Ishikawa (cell line): Measurements from ENCODE around the gene SPON2.

Source experiments
- CEBPB ChIP-seq: IDR thresholded peaks from 2 replicates; pipeline ENCODE4 v1.6.1; 2012
- CREB1 ChIP-seq: IDR thresholded peaks from 2 replicates; pipeline ENCODE4 v1.6.1; 2012; ENCODE audit warnings: low read depth
- EGR1 ChIP-seq: IDR thresholded peaks from 2 replicates; pipeline ENCODE4 v1.6.1; 2012
- EP300 ChIP-seq: IDR thresholded peaks from 2 replicates; pipeline ENCODE4 v1.6.1; 2012; ENCODE audit warnings: borderline replicate concordance
- FOXM1 ChIP-seq: IDR thresholded peaks from 2 replicates; pipeline ENCODE4 v1.6.1; 2012; ENCODE audit warnings: low read depth, borderline replicate concordance
- NFIC ChIP-seq: IDR thresholded peaks from 2 replicates; pipeline ENCODE4 v1.6.1; 2012
- RAD21 ChIP-seq: IDR thresholded peaks from 2 replicates; pipeline ENCODE4 v1.6.1; 2012; ENCODE audit warnings: low read depth
- TAF1 ChIP-seq: IDR thresholded peaks from 2 replicates; pipeline ENCODE4 v1.6.1; 2012; ENCODE audit warnings: low read depth, mild to moderate bottlenecking
- TCF12 ChIP-seq: IDR thresholded peaks from 2 replicates; pipeline ENCODE4 v1.6.1; 2012; ENCODE audit warnings: low read depth
- TEAD4 ChIP-seq: IDR thresholded peaks from 2 replicates; pipeline ENCODE4 v1.6.1; 2012
- YY1 ChIP-seq: IDR thresholded peaks from 2 replicates; pipeline ENCODE4 v1.6.1; 2012; ENCODE audit warnings: low read depth
- ZBTB7A ChIP-seq: IDR thresholded peaks from 2 replicates; pipeline ENCODE4 v1.6.1; 2012; ENCODE audit warnings: low read depth
- TF ChIP-seq, protein P1 (sequence below): IDR thresholded peaks from 2 replicates; pipeline ENCODE4 v1.6.1; 2012
- TF ChIP-seq, protein P2 (sequence below): IDR thresholded peaks from 2 replicates; pipeline ENCODE4 v1.6.1; 2012
- TF ChIP-seq, protein P3 (sequence below): IDR thresholded peaks from 2 replicates; pipeline ENCODE4 v1.6.1; 2012; ENCODE audit warnings: low read depth, mild to moderate bottlenecking

SPON2 gene

DNA sequence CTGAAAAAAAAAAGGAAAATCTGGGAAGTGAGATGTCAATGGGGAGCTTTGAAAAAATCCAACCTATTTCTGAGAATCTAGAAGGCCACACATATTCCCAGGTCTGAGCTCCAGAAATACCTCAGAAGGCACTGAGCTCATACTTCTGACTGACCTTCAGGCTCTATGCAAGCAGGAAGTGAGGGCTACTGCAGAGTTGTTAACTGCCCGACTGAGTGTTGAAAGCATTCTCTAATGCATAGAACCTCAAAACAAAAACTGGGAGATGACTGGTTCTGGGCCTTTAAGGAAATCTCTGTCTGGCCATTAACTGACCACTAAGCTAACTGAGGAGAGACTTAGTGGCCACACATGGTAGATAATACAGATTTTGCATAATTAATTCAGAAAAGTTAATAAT, 7.6 kb upstream of the SPON2 start:
- TF ChIP-seq, protein P1, sequence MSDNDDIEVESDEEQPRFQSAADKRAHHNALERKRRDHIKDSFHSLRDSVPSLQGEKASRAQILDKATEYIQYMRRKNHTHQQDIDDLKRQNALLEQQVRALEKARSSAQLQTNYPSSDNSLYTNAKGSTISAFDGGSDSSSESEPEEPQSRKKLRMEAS, result no peak
- TF ChIP-seq, protein P2, sequence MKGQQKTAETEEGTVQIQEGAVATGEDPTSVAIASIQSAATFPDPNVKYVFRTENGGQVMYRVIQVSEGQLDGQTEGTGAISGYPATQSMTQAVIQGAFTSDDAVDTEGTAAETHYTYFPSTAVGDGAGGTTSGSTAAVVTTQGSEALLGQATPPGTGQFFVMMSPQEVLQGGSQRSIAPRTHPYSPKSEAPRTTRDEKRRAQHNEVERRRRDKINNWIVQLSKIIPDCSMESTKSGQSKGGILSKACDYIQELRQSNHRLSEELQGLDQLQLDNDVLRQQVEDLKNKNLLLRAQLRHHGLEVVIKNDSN, result no peak
- TF ChIP-seq ZBTB7A, result no peak
- TF ChIP-seq FOXM1, result no peak
- no peak for TF ChIP-seq TAF1
- TF ChIP-seq EGR1, result no peak
- no peak for TF ChIP-seq CEBPB
- no peak for TF ChIP-seq NFIC
- TF ChIP-seq, protein P3, sequence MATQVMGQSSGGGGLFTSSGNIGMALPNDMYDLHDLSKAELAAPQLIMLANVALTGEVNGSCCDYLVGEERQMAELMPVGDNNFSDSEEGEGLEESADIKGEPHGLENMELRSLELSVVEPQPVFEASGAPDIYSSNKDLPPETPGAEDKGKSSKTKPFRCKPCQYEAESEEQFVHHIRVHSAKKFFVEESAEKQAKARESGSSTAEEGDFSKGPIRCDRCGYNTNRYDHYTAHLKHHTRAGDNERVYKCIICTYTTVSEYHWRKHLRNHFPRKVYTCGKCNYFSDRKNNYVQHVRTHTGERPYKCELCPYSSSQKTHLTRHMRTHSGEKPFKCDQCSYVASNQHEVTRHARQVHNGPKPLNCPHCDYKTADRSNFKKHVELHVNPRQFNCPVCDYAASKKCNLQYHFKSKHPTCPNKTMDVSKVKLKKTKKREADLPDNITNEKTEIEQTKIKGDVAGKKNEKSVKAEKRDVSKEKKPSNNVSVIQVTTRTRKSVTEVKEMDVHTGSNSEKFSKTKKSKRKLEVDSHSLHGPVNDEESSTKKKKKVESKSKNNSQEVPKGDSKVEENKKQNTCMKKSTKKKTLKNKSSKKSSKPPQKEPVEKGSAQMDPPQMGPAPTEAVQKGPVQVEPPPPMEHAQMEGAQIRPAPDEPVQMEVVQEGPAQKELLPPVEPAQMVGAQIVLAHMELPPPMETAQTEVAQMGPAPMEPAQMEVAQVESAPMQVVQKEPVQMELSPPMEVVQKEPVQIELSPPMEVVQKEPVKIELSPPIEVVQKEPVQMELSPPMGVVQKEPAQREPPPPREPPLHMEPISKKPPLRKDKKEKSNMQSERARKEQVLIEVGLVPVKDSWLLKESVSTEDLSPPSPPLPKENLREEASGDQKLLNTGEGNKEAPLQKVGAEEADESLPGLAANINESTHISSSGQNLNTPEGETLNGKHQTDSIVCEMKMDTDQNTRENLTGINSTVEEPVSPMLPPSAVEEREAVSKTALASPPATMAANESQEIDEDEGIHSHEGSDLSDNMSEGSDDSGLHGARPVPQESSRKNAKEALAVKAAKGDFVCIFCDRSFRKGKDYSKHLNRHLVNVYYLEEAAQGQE, result no peak
- no peak for TF ChIP-seq YY1
- no peak for TF ChIP-seq TEAD4
- TF ChIP-seq TCF12, result no peak
- TF ChIP-seq RAD21, result no peak
- no peak for TF ChIP-seq CREB1
- no peak for TF ChIP-seq EP300

DNA sequence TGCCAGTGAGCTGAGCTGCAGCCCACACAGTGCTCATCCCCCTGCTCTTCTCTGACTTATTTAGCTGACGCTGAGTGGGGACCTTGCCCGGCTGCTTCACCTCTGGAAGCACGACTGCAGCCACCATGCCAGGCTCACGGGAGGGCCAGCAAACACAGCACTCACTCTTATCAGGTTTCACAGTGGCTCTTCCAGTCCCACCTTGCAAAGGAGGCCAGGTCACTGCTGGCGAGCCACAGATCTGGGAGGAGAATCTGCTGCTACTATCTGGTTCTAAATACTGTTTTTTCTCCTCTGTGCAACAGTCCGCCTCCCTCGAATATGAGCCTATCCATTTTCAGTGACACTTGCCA, 6.7 kb upstream of the SPON2 start:
- no peak for TF ChIP-seq CEBPB
- TF ChIP-seq TEAD4, result no peak
- no peak for TF ChIP-seq EGR1
- no peak for TF ChIP-seq EP300
- no peak for TF ChIP-seq ZBTB7A
- TF ChIP-seq FOXM1, result no peak
- TF ChIP-seq YY1, result no peak
- TF ChIP-seq, protein P1, result no peak; the same call in 1 of the 2 replicates
- no peak for TF ChIP-seq RAD21
- TF ChIP-seq, protein P2, result no peak
- TF ChIP-seq CREB1, result no peak
- no peak for TF ChIP-seq TCF12
- TF ChIP-seq TAF1, result no peak
- TF ChIP-seq, protein P3, result no peak
- no peak for TF ChIP-seq NFIC

DNA sequence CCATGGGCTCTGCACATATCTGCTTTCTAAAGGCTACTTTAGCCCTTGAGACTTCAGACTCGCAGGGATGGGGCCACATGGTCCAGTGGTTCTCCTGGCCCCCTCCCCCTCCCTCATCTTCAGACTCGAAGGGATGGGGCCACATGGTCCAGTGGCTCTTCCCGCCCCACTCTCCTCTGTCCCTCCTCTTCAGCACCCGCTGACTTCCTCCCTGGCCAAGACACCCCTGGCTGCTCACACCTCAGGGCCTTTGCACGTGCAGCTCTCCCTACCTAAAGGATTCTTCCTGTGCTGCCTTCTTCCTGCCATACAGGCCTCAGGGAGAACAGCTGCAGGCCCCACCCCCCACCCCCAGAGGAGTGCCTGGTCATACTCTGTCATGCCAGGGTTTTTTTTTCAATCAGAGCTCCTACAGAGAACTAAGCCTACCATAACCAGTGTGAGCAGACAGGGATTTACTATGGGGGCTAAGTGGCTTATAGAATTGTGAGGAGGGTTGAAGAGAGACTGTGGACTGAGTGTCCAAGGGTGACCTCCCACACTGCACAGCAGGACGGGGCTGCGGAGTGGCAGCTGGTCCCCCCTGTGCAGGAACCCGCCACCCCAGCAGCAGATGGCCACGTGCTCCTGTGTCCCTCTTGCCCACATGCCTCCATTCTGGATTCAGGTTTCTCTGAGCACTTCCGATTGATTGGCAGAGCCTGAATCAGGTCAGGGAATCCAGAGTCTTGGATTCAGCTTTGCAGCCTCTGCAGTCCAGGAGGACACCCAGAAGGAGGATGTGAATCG, 6.1 kb upstream of the SPON2 start:
- TF ChIP-seq, protein P3, result no peak
- TF ChIP-seq CEBPB (no peak), RAD21 (no peak), ZBTB7A (no peak), CREB1 (no peak), TEAD4 (no peak), FOXM1 (no peak), NFIC (no peak), EGR1 (no peak), EP300 (no peak), TCF12 (no peak)
- TF ChIP-seq, protein P1, result no peak; the same call in 1 of the 2 replicates
